ENCODE measurements around the gene PTGFRN. TPM values are rescaled to one million over a fixed set of nuclear protein-coding genes. Genes with fewer than 3 reads are reported as not detected.

Gene PTGFRN
- total RNA-seq, 1 donor: 0.27 TPM

DNA sequence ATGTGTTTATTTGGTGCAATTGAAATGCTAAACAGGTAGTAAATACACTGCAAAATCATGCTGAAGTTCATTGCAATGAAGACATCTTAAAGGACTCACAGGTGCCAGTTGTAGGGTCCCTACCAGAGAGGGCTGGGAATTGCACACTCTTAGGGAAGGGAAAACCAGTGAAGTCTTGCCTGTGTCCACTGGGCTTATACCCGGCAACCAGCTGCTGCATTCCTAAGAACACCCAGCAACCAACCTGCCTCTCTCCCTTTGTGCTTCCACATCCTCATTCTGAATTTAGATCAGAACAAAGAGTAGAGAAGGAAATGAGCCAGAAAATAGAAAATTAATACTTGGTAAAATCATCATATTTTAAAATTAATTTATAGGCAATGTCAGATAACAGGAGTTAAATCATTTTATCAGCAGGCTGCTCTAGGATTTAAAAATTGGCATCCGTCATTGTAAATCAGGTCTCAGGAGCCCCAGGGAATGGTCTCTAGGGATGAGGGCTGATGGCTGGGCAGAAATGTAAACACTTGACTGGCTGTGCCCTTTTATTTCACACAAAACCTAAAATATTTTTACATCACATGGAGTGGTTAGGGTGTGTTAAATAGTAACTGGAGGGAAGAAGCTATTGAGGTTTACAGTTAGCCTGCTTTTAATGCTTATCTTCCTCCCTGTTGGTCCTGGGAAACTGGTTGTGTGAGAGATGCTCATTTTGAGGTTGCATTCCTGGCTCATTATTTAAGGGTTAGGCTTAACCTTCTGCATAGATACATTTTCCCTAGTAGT lies 31.3 kb downstream of the PTGFRN start:
- DNase-seq (ENCODE audit: low read depth in 2 of 3, low spot score in 2 of 3): no peak

DNA sequence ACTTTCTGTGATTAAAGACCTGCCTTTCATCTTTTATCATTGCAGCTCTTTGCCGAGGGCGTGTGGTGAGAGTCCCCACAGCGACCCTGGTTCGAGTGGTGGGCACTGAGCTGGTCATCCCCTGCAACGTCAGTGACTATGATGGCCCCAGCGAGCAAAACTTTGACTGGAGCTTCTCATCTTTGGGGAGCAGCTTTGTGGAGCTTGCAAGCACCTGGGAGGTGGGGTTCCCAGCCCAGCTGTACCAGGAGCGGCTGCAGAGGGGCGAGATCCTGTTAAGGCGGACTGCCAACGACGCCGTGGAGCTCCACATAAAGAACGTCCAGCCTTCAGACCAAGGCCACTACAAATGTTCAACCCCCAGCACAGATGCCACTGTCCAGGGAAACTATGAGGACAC lies 32.0 kb downstream of the PTGFRN start:
- DNase-seq (ENCODE audit: low read depth in 2 of 3, low spot score in 2 of 3): no peak

DNA sequence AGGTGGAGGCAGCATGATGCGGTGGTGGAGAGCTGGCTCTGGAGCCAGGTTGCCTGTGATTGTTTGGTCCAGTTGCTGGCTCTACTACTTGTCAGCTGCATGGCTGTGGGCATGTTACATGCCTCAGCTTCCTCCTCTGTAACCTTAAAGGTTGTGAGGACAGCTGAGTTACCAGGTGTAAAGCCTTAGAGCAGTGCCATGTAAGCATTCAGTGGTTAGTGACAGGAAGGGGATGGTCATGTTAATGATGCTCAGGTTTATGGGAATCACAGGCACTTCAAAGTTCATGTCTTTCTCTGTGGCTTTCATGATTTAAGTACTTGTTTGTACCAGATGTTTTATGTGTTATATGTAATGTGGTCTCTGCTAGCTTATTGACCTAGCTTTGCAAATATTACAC lies 32.6 kb downstream of the PTGFRN start:
- no peak for DNase-seq (ENCODE audit: low read depth in 2 of 3, low spot score in 2 of 3)

DNA sequence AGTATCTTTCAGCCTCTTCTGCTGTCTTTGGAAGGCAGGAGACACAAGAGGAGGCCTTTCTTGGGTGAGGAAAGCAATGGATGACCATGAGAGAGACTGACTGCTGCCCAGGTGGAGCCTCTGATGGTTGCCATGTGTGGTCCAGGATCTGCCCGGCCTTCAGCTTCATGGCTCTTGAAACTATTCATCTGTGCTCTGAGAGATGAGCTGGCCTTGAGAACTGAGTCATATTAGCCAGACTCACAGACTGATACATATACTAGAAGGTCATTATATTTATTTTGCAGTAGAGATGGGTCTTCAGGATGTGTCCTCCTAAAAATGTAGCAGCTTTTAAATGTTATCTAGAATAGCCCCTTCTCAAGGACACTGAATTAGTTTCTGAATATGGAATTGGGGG lies 33.7 kb downstream of the PTGFRN start:
- no peak for DNase-seq (ENCODE audit: low read depth in 2 of 3, low spot score in 2 of 3)

DNA sequence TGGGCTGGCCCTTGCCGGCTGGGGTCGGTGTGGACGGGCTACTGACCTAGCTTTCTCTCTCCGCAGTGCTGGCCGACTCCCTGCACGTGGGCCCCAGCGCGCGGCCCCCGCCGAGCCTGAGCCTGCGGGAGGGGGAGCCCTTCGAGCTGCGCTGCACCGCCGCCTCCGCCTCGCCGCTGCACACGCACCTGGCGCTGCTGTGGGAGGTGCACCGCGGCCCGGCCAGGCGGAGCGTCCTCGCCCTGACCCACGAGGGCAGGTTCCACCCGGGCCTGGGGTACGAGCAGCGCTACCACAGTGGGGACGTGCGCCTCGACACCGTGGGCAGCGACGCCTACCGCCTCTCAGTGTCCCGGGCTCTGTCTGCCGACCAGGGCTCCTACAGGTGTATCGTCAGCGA lies 34.9 kb downstream of the PTGFRN start:
- no peak for DNase-seq (ENCODE audit: low read depth in 2 of 3, low spot score in 2 of 3)

DNA sequence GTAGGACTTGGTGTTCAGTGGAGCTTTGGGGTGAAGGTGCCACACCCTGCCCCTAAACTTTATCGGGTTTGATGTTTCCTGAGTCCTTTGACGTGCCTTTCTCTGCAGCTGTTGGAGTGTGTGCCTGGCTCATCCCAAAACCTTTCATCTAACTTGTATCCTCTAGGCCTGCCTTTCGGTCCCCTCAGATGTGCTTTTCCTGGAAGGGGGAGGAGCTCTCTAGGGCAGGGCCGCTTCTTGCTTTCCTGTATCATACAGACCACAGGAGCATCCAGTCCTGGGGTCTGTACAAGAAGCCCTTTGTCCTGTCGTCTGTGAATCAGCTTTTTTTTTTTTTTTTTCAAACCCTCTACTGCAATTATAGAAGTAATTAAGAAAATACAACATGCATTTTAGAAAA lies 35.7 kb downstream of the PTGFRN start:
- no peak for DNase-seq (ENCODE audit: low read depth in 2 of 3, low spot score in 2 of 3)

DNA sequence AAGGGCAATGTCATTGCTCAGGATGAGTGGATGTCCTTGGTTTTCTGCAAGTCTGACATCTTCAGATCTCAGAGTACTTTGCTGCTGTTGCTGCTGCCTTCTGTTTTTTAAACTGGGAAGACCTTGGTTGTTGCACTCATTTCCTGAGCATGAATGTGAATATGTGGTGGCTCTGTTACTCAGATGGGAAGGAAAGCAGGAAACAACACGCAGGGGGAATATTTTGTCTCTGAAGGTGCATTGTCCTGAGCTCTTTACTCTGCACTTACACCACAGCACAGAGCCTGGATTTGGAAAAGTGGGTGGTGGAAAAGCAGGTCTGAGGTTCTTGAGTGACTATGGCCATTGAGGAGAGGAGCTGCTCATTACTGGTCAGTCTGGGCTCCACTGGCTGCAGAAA lies 36.3 kb downstream of the PTGFRN start:
- no peak for DNase-seq (ENCODE audit: low read depth in 2 of 3, low spot score in 2 of 3)

DNA sequence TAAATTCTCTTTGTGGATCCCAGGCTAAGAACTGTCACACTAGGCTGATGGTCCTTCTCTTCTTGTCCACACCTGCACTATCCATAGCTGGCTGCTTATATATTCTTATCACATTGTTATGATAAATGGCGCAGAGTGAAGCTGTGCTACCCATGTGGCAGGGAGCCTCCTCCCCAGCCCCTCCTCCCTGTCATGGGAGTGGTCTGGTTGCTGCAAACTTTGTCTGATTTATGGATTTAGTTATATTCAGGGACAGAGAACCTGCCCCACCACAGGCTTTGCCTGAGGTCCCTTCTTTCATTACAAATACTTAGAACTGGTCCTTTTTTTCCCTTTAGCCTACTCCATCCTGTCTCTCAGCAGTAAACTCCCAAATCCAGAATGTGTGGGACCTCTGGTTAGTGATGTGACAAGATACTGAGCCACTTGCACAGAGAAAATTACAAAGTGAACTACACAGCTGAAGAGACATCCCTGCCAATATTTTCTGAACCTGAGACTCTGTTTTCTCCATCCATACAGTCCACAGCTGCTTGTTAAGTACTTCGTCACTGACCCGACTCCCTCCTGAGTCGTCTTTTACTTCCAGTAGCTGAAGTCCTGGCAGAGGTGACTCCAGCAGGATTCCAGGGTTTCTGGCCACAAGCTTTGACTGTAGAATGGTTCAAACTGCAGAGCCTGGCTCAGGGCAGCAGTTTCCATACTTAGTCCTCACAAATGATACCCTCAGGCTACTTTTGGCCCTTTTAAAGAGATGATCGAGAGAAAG lies 37.6 kb downstream of the PTGFRN start:
- no peak for DNase-seq (ENCODE audit: low read depth in 2 of 3, low spot score in 2 of 3)

DNA sequence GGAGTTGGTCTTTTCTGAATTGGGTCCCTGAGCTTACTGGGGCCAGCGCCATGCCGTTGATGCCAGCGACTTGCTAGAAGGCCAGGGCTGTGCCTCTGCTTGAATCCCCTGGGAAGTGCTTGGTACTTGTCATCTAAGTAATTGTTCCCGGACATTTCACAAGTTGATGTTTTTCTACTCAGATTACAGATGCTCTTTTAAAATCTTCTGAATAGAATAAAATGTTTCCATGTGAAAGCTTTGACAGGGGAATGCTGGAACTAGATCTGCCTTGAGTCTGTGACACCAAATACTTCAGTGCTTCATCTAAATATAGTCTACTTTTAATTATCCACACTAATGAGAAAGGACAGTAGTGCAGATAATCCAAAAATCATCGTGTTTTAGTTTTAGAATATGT lies 38.3 kb downstream of the PTGFRN start:
- DNase-seq (ENCODE audit: low read depth in 2 of 3, low spot score in 2 of 3): no peak

DNA sequence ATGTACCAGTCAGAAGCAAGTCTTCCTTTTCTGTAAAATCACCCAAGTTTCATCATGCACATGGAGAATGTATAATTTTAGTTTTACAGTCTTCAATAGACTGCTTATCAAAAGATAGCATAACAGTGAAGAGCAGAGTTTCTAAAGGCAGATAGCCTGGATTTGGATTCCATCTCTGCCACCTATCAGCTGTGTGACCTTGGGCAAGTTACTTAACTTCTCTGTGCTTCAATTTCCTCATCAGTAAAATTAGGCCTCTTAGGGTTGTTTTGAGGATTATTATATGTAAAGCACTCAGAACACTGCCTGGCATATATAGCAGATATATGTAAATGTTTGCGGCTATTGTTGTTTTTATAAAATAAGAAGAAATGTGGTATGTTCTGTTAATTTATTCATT lies 38.9 kb downstream of the PTGFRN start:
- DNase-seq (ENCODE audit: low read depth in 2 of 3, low spot score in 2 of 3): no peak

DNA sequence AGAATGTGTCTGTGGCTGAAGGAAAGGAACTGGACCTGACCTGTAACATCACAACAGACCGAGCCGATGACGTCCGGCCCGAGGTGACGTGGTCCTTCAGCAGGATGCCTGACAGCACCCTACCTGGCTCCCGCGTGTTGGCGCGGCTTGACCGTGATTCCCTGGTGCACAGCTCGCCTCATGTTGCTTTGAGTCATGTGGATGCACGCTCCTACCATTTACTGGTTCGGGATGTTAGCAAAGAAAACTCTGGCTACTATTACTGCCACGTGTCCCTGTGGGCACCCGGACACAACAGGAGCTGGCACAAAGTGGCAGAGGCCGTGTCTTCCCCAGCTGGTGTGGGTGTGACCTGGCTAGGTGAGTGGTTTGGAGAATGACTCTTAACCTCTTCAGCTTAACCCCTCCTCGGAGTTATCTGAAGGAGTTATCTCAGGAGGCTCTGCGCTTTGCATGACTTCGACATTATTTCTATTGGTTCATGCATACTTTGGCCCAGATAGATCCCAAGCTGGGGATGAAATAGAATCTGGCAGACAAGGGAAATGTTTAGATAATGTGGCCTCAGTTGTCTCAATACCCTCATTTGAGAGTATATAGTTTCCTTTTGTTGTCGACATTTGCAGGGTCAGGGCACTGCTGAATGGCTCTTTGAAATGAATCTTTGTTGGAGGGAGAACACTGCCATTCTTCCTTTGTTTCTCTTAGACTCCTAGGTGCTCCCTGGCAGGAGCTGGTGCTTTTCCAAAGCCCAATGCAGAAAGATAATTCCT lies 39.7 kb downstream of the PTGFRN start:
- no peak for DNase-seq (ENCODE audit: low read depth in 2 of 3, low spot score in 2 of 3)

DNA sequence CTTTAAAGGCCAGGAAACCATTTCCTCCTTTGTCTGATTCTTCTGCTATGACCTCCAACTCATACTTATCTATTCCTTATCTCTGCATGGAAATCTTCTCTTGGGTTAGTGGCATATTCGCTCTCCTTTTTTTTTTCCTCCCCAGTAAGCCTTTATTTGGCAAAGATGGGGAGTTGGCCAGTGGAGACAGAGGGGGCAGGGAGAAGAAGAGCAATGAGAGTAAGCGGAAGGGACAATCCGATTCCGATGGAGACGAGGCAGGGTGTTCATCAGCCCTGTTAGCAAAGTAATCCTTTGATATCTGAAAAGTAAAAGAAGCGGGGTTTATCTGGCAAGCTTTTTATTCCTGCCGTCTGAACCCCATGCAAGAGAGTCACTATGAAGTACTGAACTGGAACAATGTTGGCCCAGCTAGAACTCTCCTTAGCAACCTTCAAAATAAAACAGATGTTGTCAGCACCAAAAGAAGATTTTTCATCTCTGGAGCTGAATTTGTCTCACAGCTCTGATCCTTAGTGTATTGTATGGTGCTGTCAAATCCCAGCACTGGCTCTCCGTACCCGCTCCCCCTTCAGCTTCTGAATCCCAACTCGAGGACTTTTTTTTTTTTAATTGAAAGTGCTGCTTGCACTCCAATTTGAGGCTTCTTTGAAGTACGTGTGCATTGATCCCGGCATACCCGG lies 40.9 kb downstream of the PTGFRN start:
- DNase-seq (ENCODE audit: low read depth in 2 of 3, low spot score in 2 of 3): no peak

DNA sequence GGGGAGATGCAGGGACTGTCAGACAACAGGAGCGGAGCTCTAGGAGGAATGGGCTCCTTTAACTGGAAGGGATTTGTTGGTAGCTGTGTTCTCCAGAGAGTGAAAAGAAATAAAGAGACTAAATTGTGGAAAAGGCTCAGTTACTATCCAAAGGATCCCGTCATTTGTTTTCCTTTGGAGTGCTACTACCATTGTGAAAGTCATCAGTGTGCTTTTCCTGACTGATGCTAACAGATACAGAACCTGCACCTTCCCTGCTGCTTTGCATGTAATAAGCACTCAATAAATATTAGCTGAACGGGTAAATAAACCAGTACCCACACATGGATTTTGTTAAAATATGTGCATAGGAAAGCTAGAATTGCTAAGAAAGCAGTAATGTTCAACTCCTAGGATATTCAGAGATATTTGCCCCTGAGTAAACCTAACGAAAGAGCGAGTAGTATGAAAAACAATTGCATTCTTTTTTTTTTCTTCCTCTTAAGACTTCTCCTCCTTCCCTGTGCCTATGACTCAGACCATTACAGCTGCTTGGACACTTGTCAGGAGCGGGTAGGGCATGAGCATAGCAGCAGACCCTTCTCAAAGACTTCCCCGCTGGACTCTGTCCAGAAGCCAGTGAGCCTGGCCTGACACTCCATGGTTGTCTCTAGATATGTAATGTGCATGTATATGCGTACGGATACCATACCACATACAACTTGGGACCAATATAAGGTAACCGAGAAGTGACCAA lies 41.7 kb downstream of the PTGFRN start:
- DNase-seq (ENCODE audit: low read depth in 2 of 3, low spot score in 2 of 3): no peak

DNA sequence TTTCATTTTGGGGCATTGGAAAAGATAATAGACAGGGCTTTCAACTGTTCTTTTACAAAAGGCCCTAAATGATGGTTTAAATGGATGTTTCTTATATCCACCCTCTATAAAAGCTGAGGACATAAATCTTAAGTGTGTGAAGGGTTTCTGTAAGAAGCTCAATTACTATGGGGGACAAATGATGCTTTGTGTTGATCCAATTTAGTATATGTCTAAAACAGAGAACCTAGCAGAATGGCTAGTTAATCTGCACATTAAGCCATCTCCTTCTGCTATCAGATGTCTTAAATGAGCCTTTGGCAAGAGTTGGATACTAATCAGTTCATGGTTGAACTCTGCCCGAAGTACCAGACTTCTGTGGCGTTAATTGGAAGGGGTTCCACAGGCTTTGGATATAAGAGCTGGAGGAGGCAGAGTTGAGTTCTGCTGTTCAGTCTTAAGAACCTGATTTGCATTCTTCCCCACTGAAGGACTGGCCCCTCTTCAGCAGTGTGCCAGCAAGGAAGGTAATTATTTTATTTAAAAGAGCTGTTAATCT lies 43.1 kb downstream of the PTGFRN start:
- no peak for DNase-seq (ENCODE audit: low read depth in 2 of 3, low spot score in 2 of 3)

DNA sequence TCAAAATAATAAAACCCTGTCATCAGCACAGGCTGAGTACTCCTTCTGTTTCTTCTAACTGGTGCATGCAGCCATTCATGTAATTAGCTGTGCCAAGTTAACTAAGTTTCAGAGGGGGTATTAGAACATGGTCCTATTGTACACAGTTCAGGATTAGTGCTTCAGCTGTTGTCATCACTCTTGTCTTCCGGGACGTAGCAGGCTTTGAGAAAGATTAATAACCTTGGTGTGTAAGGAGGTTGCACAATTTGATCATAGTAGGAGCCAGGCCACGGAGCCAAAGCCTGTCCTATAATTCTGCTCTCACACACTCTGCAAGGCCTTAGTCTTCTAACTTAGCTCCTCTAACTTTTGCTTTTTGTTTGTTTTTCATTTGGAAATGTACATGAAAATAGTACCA lies 44.7 kb downstream of the PTGFRN start:
- no peak for DNase-seq (ENCODE audit: low read depth in 2 of 3, low spot score in 2 of 3)

DNA sequence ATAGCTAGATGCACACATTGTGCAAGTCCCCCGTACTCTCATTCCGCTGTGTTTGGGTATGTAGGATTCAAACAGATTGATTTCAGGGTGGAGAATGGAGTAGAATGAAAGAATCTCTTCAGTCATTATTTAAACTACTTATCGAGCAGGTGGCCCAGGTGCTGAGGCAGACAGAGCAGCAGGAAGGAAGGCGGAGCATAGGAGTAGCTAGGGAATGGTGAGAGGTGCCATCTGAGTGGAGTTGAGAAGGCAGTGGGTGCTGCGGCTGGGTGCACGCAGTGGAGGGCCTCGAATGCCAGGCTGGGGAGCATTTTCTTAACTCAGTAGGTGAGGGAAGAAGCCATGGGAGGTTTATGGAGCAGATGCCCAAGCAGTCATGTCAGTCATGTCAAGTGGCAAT lies 46.7 kb downstream of the PTGFRN start:
- DNase-seq (ENCODE audit: low read depth in 2 of 3, low spot score in 2 of 3): no peak

DNA sequence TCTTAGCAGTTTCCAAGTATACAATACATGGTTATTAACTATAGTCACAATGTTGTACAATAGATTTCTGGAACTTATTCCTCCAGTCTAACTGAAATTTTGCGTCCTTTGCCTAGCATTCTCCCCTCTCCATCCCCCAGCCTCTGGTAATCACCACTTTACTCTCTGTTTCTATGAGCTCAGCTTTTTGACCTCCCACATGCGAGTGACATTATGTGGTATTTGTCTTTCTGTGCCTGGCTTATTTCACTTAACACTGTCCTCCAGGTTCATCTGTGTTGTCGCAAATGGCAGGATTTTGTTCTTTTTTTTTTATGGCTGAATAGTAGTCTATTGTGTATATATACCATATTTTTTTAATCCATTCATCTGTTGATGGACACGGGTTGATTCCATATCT lies 47.9 kb downstream of the PTGFRN start:
- no peak for DNase-seq (ENCODE audit: low read depth in 2 of 3, low spot score in 2 of 3)

DNA sequence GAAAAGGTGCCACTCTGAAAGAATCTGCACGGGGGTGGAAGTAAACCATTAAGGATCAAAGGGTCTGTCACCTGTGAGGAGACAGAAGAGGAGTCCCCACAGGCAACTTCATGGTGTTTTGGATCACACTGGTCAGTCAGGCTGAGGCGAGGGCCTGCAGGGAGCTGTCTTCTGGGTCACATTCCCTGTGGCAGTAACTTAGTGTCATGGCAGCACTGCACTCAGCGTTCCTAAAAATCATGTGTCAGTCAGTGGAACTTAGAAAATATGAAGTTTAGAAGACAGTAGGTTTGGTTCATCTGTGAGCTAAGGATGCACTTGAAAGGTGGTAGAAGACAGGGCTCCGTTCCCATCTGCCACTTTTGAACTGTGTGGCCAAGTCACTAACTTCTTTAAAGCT lies 48.4 kb downstream of the PTGFRN start:
- DNase-seq (ENCODE audit: low read depth in 2 of 3, low spot score in 2 of 3): no peak

DNA sequence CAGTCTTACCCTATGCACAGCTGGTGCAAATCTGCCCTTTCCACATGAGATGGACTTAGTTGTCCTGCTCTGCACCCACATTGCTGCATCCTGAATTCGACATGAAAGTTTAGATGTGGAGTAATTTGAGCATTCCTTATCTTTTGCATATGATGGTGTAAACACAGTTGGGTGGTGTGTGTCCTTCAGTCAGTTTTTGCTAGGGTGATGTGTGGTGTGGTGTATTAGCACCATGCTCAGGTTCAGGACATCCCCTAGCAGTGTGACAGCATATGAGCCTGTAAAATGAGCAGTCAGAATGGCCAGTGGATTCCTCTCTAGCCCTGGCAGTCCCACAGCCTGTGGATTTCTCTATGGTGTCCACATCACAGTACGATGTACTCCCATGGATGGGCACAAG lies 49.3 kb downstream of the PTGFRN start:
- DNase-seq (ENCODE audit: low read depth in 2 of 3, low spot score in 2 of 3): no peak

DNA sequence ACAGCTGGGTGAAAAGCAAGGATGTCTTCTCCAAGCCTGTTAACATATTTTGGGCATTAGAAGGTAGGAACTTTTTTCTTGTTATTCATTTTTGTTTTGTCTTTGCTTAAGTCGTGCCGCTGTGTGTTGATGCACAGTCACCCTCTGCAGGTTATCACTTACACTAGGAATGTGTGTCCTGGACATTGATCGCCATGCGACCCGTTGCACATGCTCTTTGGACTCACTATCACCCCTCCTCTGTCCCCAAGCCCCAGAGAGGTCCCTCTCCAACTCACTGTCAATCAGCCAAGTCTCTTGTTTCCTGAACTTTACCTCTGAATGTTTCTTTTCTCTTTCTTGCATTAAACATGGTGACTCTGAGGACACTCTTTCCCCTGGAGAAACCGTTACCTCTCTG lies 51.9 kb downstream of the PTGFRN start:
- DNase-seq (ENCODE audit: low read depth in 2 of 3, low spot score in 2 of 3): no peak
